GM23338 (cell line): Measurements from ENCODE around the gene AP5Z1. TPM values are rescaled to one million over a fixed set of nuclear protein-coding genes. Genes with fewer than 3 reads are reported as not detected.

ENCODE experiments used
- ATAC-seq: fragments of 200-7000 bp; cut with Tn5 transposase; 3 replicates; pipeline ENCODE4 v1.9.1; 2020
- DNase-seq: peaks from one replicate; pipeline ENCODE4 v3.0.0-alpha.2; 2015; ENCODE audit warnings: low spot score
- H2AFZ ChIP-seq: fragments of 200-600 bp; sonication (generic); 2 replicates; pipeline ENCODE4 v1.8.0; 2016; ENCODE audit warnings: antibody characterized with exemption, mild to moderate bottlenecking, moderate library complexity
- H3F3A ChIP-seq: fragments of 200-600 bp; sonication (generic); replicated peaks from 2 replicates; pipeline ENCODE4 v1.8.0; 2017; ENCODE audit warnings: antibody characterized with exemption, mixed run types, low read depth
- H3K27ac ChIP-seq: fragments of 200-600 bp; sonication (generic); 2 replicates; pipeline ENCODE4 v1.6.1; 2016; ENCODE audit warnings: low read depth
- H3K27me3 ChIP-seq: fragments of 200-600 bp; sonication (generic); 2 replicates; pipeline ENCODE4 v1.8.0; 2016; ENCODE audit warnings: mild to moderate bottlenecking, mixed run types, moderate library complexity; ENCODE audit not compliant: insufficient read depth
- H3K36me3 ChIP-seq: fragments of 200-600 bp; sonication (generic); 2 replicates; pipeline ENCODE4 v1.8.0; 2016; ENCODE audit warnings: mild to moderate bottlenecking; ENCODE audit not compliant: insufficient read depth
- H3K4me1 ChIP-seq: fragments of 200-600 bp; sonication (generic); 2 replicates; pipeline ENCODE4 v1.8.0; 2016; ENCODE audit warnings: mild to moderate bottlenecking, moderate library complexity; ENCODE audit not compliant: insufficient read depth
- H3K4me2 ChIP-seq: fragments of 200-600 bp; sonication (generic); 2 replicates; pipeline ENCODE4 v1.7.1; 2017; ENCODE audit warnings: mixed run types
- H3K4me3 ChIP-seq: fragments of 200-600 bp; sonication (generic); 2 replicates; pipeline ENCODE4 v1.6.1; 2016; ENCODE audit warnings: mixed run types
- H3K79me2 ChIP-seq: fragments of 200-600 bp; sonication (generic); replicated peaks from 2 replicates; pipeline ENCODE4 v1.8.0; 2017; ENCODE audit warnings: mild to moderate bottlenecking; ENCODE audit not compliant: insufficient read depth
- H3K9me2 ChIP-seq: fragments of 200-600 bp; sonication (generic); 2 replicates; pipeline ENCODE4 v1.8.0; 2017; ENCODE audit not compliant: insufficient read depth
- H4K20me1 ChIP-seq: fragments of 200-600 bp; sonication (generic); replicated peaks from 2 replicates; pipeline ENCODE4 v1.8.0; 2017; ENCODE audit warnings: mild to moderate bottlenecking; ENCODE audit not compliant: insufficient read depth
- H3K27ac Mint-ChIP-seq: 2 replicates; pipeline ENCODE4 v1.8.0; 2020; ENCODE audit warnings: inconsistent platforms, mild to moderate bottlenecking, moderate library complexity, mixed read lengths
- H3K27me3 Mint-ChIP-seq: 3 replicates; pipeline ENCODE4 v1.8.0; 2022; ENCODE audit warnings: low read depth, mild to moderate bottlenecking, moderate library complexity, mixed read lengths, inconsistent platforms; ENCODE audit not compliant: insufficient read depth, poor library complexity
- H3K36me3 Mint-ChIP-seq: 3 replicates; pipeline ENCODE4 v1.8.0; 2021; ENCODE audit warnings: low read depth, mild to moderate bottlenecking, inconsistent platforms, moderate library complexity, mixed read lengths
- H3K4me1 Mint-ChIP-seq: 3 replicates; pipeline ENCODE4 v1.8.0; 2020; ENCODE audit warnings: mild to moderate bottlenecking, inconsistent platforms, mixed read lengths
- H3K4me3 Mint-ChIP-seq: 3 replicates; pipeline ENCODE4 v1.8.0; 2021; ENCODE audit warnings: moderate library complexity, mild to moderate bottlenecking, inconsistent platforms, mixed read lengths
- H3K9me3 Mint-ChIP-seq: 3 replicates; pipeline ENCODE4 v1.8.0; 2020; ENCODE audit warnings: moderate library complexity, mild to moderate bottlenecking, inconsistent platforms, mixed read lengths
- CREB1 ChIP-seq: fragments of 250-450 bp; sonication (Bioruptor Pico); IDR thresholded peaks from 2 replicates; pipeline ENCODE4 v1.5.0; 2020; ENCODE audit warnings: low read depth, mild to moderate bottlenecking, moderate library complexity
- ETS1 ChIP-seq: IDR thresholded peaks from 2 replicates; pipeline ENCODE4 v1.6.1; 2016; ENCODE audit warnings: antibody characterized with exemption
- EZH2phosphoT487 ChIP-seq: fragments of 200-600 bp; sonication (generic); IDR thresholded peaks from one replicate; pipeline ENCODE4 v1.8.1; 2018; ENCODE audit warnings: antibody characterized with exemption; ENCODE audit not compliant: unreplicated experiment
- JUNB ChIP-seq: IDR thresholded peaks from one replicate; pipeline ENCODE4 v1.6.1; 2016; ENCODE audit warnings: antibody characterized with exemption; ENCODE audit not compliant: unreplicated experiment
- NANOG ChIP-seq: IDR thresholded peaks from 2 replicates; pipeline ENCODE4 v1.6.1; 2016; ENCODE audit warnings: antibody characterized with exemption, borderline replicate concordance
- POLR2AphosphoS5 ChIP-seq: IDR thresholded peaks from 2 replicates; pipeline ENCODE4 v1.6.1; 2016; ENCODE audit warnings: antibody characterized with exemption, low read depth
- REST ChIP-seq: IDR thresholded peaks from one replicate; pipeline ENCODE4 v1.6.1; 2018; ENCODE audit warnings: antibody characterized with exemption; ENCODE audit not compliant: unreplicated experiment
- STAT1 ChIP-seq: IDR thresholded peaks from one replicate; pipeline ENCODE4 v1.6.1; 2016; ENCODE audit warnings: antibody characterized with exemption; ENCODE audit not compliant: unreplicated experiment
- ZNF114 ChIP-seq: fragments of 250-450 bp; sonication (Bioruptor Pico); IDR thresholded peaks from 2 replicates; pipeline ENCODE4 v1.5.0; 2020; ENCODE audit warnings: mild to moderate bottlenecking, moderate library complexity
- ZNF331 ChIP-seq: fragments of 250-450 bp; sonication (Bioruptor Pico); IDR thresholded peaks from 2 replicates; pipeline ENCODE4 v1.5.0; 2020; ENCODE audit warnings: low read depth, mild to moderate bottlenecking, moderate library complexity
- polyA plus RNA-seq: library from polyadenylated mRNA; unstranded; fragments of >200 nt; fragmentation: Nextera tagmentation; extraction: Ambion mirVana; gene quantifications from 2 replicates; pipeline ENCODE4 v1.2.1, GENCODE V29; 2016
- total RNA-seq: library from RNA; depleted of rRNA; stranded (reverse); fragments of >200 nt; shearing (Covaris generic); gene quantifications from 2 replicates; pipeline ENCODE4 v1.2.3, GENCODE V29; 2014
- TF ChIP-seq, protein P1 (sequence below), 2 experiments: fragments of 200-600 bp in 1 of 2; sonication (generic) in 1 of 2; conservative IDR thresholded peaks; 2 replicates each; pipeline versions ENCODE4 v1.5.1 to v1.6.1; 2016 to 2017; ENCODE audit warnings: antibody characterized with exemption in 2 of 2, low read depth in 2 of 2, mild to moderate bottlenecking in 2 of 2, moderate library complexity in 1 of 2

The AP5Z1 gene
- total and polyA plus RNA-seq, 2 experiments from 2014 or later, result 16.3 to 31.2 TPM

DNA sequence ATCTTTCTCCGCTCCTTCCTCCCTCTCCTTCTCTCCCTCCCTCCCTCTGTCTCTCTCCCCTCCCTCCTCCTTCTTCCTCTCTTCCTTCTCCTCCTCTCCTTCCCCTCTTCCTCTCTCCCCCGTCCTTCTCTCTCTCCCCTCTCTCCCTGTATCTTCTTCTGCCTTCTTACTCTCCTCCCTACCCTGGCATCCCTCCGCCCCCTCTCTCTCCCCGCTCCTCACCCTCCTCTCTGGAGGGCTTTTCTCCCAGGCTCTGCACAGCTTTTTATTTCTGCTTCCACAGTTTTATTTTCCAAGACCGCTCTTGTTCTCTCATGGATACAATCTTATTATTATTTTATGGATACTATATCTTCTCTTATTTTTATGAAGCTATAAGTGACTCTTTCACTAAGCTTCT lies 32.6 kb downstream of the AP5Z1 start:
- no peaks in the 10 kb centered on the region for H3K27me3 ChIP-seq
- H3K4me3 Mint-ChIP-seq, result no peak overlapping the region; the same call in 2 of the 3 replicates
- TF ChIP-seq ETS1, result no peak
- TF ChIP-seq ZNF331 (CRISPR knock-in tag), result no peak
- no peak for TF ChIP-seq REST
- TF ChIP-seq ZNF114 (CRISPR knock-in tag), result no peak
- no peak for TF ChIP-seq NANOG
- TF ChIP-seq CREB1 (CRISPR knock-in tag), result no peak
- TF ChIP-seq POLR2AphosphoS5, result no peak
- no peak for TF ChIP-seq STAT1
- peaks cover 8% of the 10 kb centered on the region for H3K27me3 Mint-ChIP-seq
- no peaks in the 10 kb centered on the region for H3K9me2 ChIP-seq
- no peaks in the 10 kb centered on the region for H4K20me1 ChIP-seq
- 0 out of 3 replicates have a peak, but pooled peaks cover 3% of the 10 kb centered on the region for H3K9me3 Mint-ChIP-seq
- H2AFZ ChIP-seq, result no peak overlapping the region
- no peak overlapping the region for H3K4me3 ChIP-seq
- H3K27ac Mint-ChIP-seq, result no peak overlapping the region
- DNase-seq, result no peak
- peaks cover 3% of the 10 kb centered on the region; the same call in 1 of the 2 replicates for H3K4me1 ChIP-seq
- H3K36me3 Mint-ChIP-seq, result no peaks in the 10 kb centered on the region; the same call in 2 of the 3 replicates
- H3K79me2 ChIP-seq, result no peaks in the 10 kb centered on the region
- ATAC-seq, result no peak
- 0 out of 2 replicates have a peak overlapping the region, but pooled peaks have one; percentile 10 for H3K4me2 ChIP-seq
- peaks cover 5% of the 10 kb centered on the region for H3K4me1 Mint-ChIP-seq
- no peaks in the 10 kb centered on the region for H3K36me3 ChIP-seq
- no peaks in the 10 kb centered on the region for H3F3A ChIP-seq
- no peak overlapping the region for H3K27ac ChIP-seq

DNA sequence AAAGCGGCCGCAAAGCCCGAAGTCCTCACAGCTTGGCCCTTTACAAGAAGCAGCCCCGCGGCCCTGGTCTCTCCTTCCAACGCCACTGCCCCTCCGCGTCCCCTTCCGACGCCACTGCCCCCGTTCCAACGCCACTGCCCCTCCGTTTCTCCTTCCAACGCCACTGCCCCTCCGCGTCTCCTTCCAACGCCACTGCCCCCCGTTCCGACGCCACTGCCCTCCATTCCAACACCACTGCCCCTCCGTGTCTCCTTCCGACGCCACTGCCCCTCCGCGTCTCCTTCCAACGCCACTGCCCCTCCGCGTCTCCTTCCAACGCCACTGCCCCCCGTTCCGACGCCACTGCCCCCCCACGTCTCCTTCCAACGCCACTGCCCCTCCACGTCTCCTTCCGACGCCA lies 33.1 kb downstream of the AP5Z1 start:
- no peaks in the 10 kb centered on the region for H3K27me3 ChIP-seq
- DNase-seq, result no peak
- Mint-ChIP-seq H3K4me3 (no peak overlapping the region), H3K27ac (no peak overlapping the region; the same call in 1 of the 2 replicates), H3K36me3 (no peaks in the 10 kb centered on the region; the same call in 2 of the 3 replicates), H3K27me3 (peaks cover 10% of the 10 kb centered on the region), H3K4me1 (peaks cover 5% of the 10 kb centered on the region), H3K9me3 (peaks cover 9% of the 10 kb centered on the region; the same call in 1 of the 3 replicates)
- no peak overlapping the region for H3K4me3 ChIP-seq
- H3K79me2 ChIP-seq, result no peaks in the 10 kb centered on the region
- TF ChIP-seq ETS1, result no peak
- TF ChIP-seq, protein P1, sequence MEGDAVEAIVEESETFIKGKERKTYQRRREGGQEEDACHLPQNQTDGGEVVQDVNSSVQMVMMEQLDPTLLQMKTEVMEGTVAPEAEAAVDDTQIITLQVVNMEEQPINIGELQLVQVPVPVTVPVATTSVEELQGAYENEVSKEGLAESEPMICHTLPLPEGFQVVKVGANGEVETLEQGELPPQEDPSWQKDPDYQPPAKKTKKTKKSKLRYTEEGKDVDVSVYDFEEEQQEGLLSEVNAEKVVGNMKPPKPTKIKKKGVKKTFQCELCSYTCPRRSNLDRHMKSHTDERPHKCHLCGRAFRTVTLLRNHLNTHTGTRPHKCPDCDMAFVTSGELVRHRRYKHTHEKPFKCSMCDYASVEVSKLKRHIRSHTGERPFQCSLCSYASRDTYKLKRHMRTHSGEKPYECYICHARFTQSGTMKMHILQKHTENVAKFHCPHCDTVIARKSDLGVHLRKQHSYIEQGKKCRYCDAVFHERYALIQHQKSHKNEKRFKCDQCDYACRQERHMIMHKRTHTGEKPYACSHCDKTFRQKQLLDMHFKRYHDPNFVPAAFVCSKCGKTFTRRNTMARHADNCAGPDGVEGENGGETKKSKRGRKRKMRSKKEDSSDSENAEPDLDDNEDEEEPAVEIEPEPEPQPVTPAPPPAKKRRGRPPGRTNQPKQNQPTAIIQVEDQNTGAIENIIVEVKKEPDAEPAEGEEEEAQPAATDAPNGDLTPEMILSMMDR (conservative IDR thresholded peaks at IDR 0.05; ENCODE audit: low read depth in 2 of 2), result no peak
- no peak for TF ChIP-seq CREB1 (CRISPR knock-in tag)
- no peak for TF ChIP-seq EZH2phosphoT487
- TF ChIP-seq JUNB, result no peak
- no peak for TF ChIP-seq ZNF114 (CRISPR knock-in tag)
- no peak for TF ChIP-seq STAT1
- TF ChIP-seq NANOG, result no peak
- H2AFZ ChIP-seq, result no peak overlapping the region
- no peaks in the 10 kb centered on the region for H3F3A ChIP-seq
- no peak for ATAC-seq
- no peaks in the 10 kb centered on the region for H3K36me3 ChIP-seq
- H3K4me2 ChIP-seq, result 0 out of 2 replicates have a peak overlapping the region, but pooled peaks have one; percentile 10
- peaks cover 3% of the 10 kb centered on the region; the same call in 1 of the 2 replicates for H3K4me1 ChIP-seq
- no peaks in the 10 kb centered on the region for H3K9me2 ChIP-seq
- H3K27ac ChIP-seq, result no peak overlapping the region
- H4K20me1 ChIP-seq, result no peaks in the 10 kb centered on the region
